IPS DF 6.9 (cell line): ENCODE results near the gene ZNF546.

ENCODE experiments used
- DNase-seq: peaks from one replicate; pipeline ENCODE4 v3.0.0-alpha.2; 2013; ENCODE audit warnings: low read depth, low spot score
- H3K27ac ChIP-seq: one replicate; pipeline ENCODE4 v1.5.1; 2013; ENCODE audit warnings: low read length, control low read depth
- H3K27me3 ChIP-seq: 2 replicates; pipeline ENCODE4 v1.6.1; 2013; ENCODE audit warnings: mild to moderate bottlenecking, low read length; ENCODE audit not compliant: control insufficient read depth, insufficient read depth
- H3K36me3 ChIP-seq: 2 replicates; pipeline ENCODE4 v1.6.1; 2013; ENCODE audit warnings: low read length; ENCODE audit not compliant: control insufficient read depth, insufficient read depth
- H3K4me1 ChIP-seq: 2 replicates; pipeline ENCODE4 v1.6.1; 2013; ENCODE audit warnings: low read length; ENCODE audit not compliant: control insufficient read depth, insufficient read depth
- H3K4me3 ChIP-seq: 2 replicates; pipeline ENCODE4 v1.5.1; 2013; ENCODE audit warnings: mild to moderate bottlenecking, low read length
- H3K9me3 ChIP-seq: 2 replicates; pipeline ENCODE4 v1.6.1; 2013; ENCODE audit warnings: low read length, inconsistent platforms; ENCODE audit not compliant: control insufficient read depth, insufficient read depth
- WGBS: extraction: QIAGEN DNeasy Blood & Tissue Kit; methylation state at CpG from one replicate; pipeline ENCODE4 v1.1.7; 2013; ENCODE audit warnings: mixed read lengths, missing lambda C conversion rate; ENCODE audit not compliant: insufficient read length, insufficient coverage; 5-methylcytosine and 5-hydroxymethylcytosine counted together

Gene ZNF546

GRCh38 chr19:40053491-40053890, 56.6 kb downstream of the ZNF546 start:
- DNase-seq, result no peak
- Histone ChIP-seq H3K9me3 (no peaks in the 10 kb centered on the region), H3K27me3 (no peaks in the 10 kb centered on the region), H3K36me3 (no peaks in the 10 kb centered on the region), H3K27ac (no peak overlapping the region), H3K4me1 (peaks cover 1% of the 10 kb centered on the region; the same call in 1 of the 2 replicates), H3K4me3 (no peak overlapping the region)
- WGBS, result no CpG with 5 or more reads among the region's 2 CpGs

- Histone ChIP-seq H3K9me3 (no peaks in the 10 kb centered on the region), H3K4me1 (peaks cover 1% of the 10 kb centered on the region; the same call in 1 of the 2 replicates), H3K27me3 (no peaks in the 10 kb centered on the region), H3K36me3 (no peaks in the 10 kb centered on the region), H3K4me3 (no peak overlapping the region), H3K27ac (no peak overlapping the region)
- no CpG with 5 or more reads among the region's 9 CpGs for WGBS
- no peak for DNase-seq
Observed at GRCh38 chr19:40054632-40055031, 57.8 kb downstream of the ZNF546 start.

- Histone ChIP-seq H3K9me3 (no peaks in the 10 kb centered on the region), H3K4me3 (peak overlapping the region; percentile 84; the same call in 1 of the 2 replicates), H3K27me3 (no peaks in the 10 kb centered on the region), H3K27ac (no peak overlapping the region), H3K36me3 (no peaks in the 10 kb centered on the region), H3K4me1 (peaks cover 1% of the 10 kb centered on the region; the same call in 1 of the 2 replicates)
- DNase-seq, result no peak
- no CpG with 5 or more reads among the region's 10 CpGs for WGBS
Observed at GRCh38 chr19:40055049-40055448, 58.2 kb downstream of the ZNF546 start.

- peak within 1 kb of the TSS; percentile 84 for H3K4me3 ChIP-seq
- WGBS, result no CpG with 5 or more reads among the region's 41 CpGs
- H3K9me3 ChIP-seq, result no peaks in the 10 kb centered on the region
- no peaks in the 10 kb centered on the region for H3K36me3 ChIP-seq
- peaks cover 1% of the 10 kb centered on the region; the same call in 1 of the 2 replicates for H3K4me1 ChIP-seq
- DNase-seq, result peak; percentile 52
- no peak within 1 kb of the TSS for H3K27ac ChIP-seq
- no peaks in the 10 kb centered on the region for H3K27me3 ChIP-seq
Observed at GRCh38 chr19:40055832-40056504, 59.1 kb downstream of the ZNF546 start, which contains the start of gene ZNF780B. Gene ZNF780B, minus strand, starts transcription at chr19:40056231. Its CDS starts 5,899 bp downstream, at chr19:40050332.

GRCh38 chr19:40056505-40056904, 59.6 kb downstream of the ZNF546 start:
- Histone ChIP-seq H3K4me1 (peaks cover 1% of the 10 kb centered on the region; the same call in 1 of the 2 replicates), H3K4me3 (peak overlapping the region; percentile 84; the same call in 1 of the 2 replicates), H3K9me3 (no peaks in the 10 kb centered on the region), H3K27ac (no peak overlapping the region), H3K36me3 (no peaks in the 10 kb centered on the region), H3K27me3 (no peaks in the 10 kb centered on the region)
- no CpG with 5 or more reads among the region's 7 CpGs for WGBS
- no peak for DNase-seq

GRCh38 chr19:40057166-40057565, 60.3 kb downstream of the ZNF546 start:
- no peak overlapping the region for H3K27ac ChIP-seq
- H3K4me1 ChIP-seq, result peaks cover 1% of the 10 kb centered on the region; the same call in 1 of the 2 replicates
- no peaks in the 10 kb centered on the region for H3K36me3 ChIP-seq
- WGBS, result no CpG with 5 or more reads among the region's 1 CpG
- H3K27me3 ChIP-seq, result no peaks in the 10 kb centered on the region
- no peak for DNase-seq
- no peak overlapping the region for H3K4me3 ChIP-seq
- no peaks in the 10 kb centered on the region for H3K9me3 ChIP-seq

GRCh38 chr19:40059624-40060023, 62.8 kb downstream of the ZNF546 start:
- H3K4me3 ChIP-seq, result no peak overlapping the region
- peaks cover 1% of the 10 kb centered on the region; the same call in 1 of the 2 replicates for H3K4me1 ChIP-seq
- no peaks in the 10 kb centered on the region for H3K27me3 ChIP-seq
- WGBS, result no CpG with 5 or more reads among the region's 1 CpG
- no peak for DNase-seq
- no peaks in the 10 kb centered on the region for H3K36me3 ChIP-seq
- H3K27ac ChIP-seq, result no peak overlapping the region
- H3K9me3 ChIP-seq, result no peaks in the 10 kb centered on the region; the same call in 1 of the 2 replicates

GRCh38 chr19:40070058-40070457, 73.2 kb downstream of the ZNF546 start:
- H3K36me3 ChIP-seq, result peaks cover 2% of the 10 kb centered on the region; the same call in 1 of the 2 replicates
- no peaks in the 10 kb centered on the region for H3K4me1 ChIP-seq
- H3K27ac ChIP-seq, result no peak overlapping the region
- no peaks in the 10 kb centered on the region for H3K27me3 ChIP-seq
- no CpG with 5 or more reads among the region's 1 CpG for WGBS
- H3K4me3 ChIP-seq, result no peak overlapping the region
- H3K9me3 ChIP-seq, result peaks cover 2% of the 10 kb centered on the region
- no peak for DNase-seq
